Neural progenitor cell (in vitro differentiated cells): ENCODE measurements around the gene COG6.

Experiments
- CTCF ChIP-seq: fragments of 200-600 bp; sonication (generic); IDR thresholded peaks from 2 replicates; pipeline ENCODE4 v1.5.1; 2017; ENCODE audit warnings: antibody characterized with exemption, mild to moderate bottlenecking
- EZH2 ChIP-seq: fragments of 200-600 bp; sonication (generic); IDR thresholded peaks from 2 replicates; pipeline ENCODE4 v1.6.1; 2017; ENCODE audit warnings: antibody characterized with exemption, mild to moderate bottlenecking, moderate library complexity
- EZH2phosphoT487 ChIP-seq: fragments of 200-600 bp; sonication (generic); IDR thresholded peaks from 2 replicates; pipeline ENCODE4 v1.6.1; 2017; ENCODE audit warnings: antibody characterized with exemption

- TF ChIP-seq CTCF (no peak), EZH2 (no peak), EZH2phosphoT487 (no peak)
Measured at GRCh38 chr13:39655569-39656324, at the start of gene COG6.
